ENCODE results near the gene NCK1. TPM values are rescaled to one million over a fixed set of nuclear protein-coding genes. Genes with fewer than 3 reads are reported as not detected.

The NCK1 gene
- total RNA-seq, 4 donors from 2014 or later = 11.9 to 48.7 (median 33.5) TPM

GRCh38 chr3:136925425-136926190, 63.6 kb downstream of the NCK1 start:
- DNase-seq = no peak
- Histone ChIP-seq H3K4me3 (no peak overlapping the region), H3K36me3 (peaks cover 0 to 4% (median 0%) of the 10 kb centered on the region in 3 donors), H3K27ac (no peak overlapping the region), H3K27me3 (no peaks in the 10 kb centered on the region), H3K4me1 (peaks cover 0 to 20% (median 2%) of the 10 kb centered on the region in 4 donors), H3K9me3 (no peaks in the 10 kb centered on the region)
- TF ChIP-seq POLR2A (IDR thresholded peaks at IDR 0.05) (no peak), CTCF (IDR thresholded peaks at IDR 0.05) (no peak)

DNA sequence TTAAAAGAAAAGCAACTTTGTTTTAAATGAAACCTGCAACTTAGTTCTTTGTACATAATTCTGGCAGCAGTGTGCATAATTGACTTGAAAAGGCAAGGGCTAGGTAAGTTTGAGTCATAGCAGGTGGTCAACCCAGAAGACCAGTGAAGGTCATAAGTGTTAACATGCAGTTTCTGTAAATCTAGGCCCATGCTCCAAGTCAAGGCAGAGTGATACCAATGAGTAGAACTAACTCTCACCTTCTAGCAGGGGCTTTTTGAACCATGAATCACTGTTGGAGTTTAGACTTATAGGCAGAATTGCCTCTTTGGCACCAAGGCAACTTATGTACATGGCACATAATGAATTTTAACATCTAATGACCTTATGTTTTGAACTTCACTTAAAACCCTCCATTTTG, 66.2 kb downstream of the NCK1 start:
- TF ChIP-seq CTCF (IDR thresholded peaks at IDR 0.05) (no peak), POLR2A (IDR thresholded peaks at IDR 0.05) (no peak)
- Histone ChIP-seq H3K27me3 (no peaks in the 10 kb centered on the region), H3K36me3 (peaks cover 0 to 4% (median 0%) of the 10 kb centered on the region in 3 donors), H3K27ac (no peak overlapping the region), H3K9me3 (no peaks in the 10 kb centered on the region), H3K4me1 (peaks cover 0 to 29% (median 0%) of the 10 kb centered on the region in 4 donors), H3K4me3 (no peak overlapping the region)
- DNase-seq = no peak

DNA sequence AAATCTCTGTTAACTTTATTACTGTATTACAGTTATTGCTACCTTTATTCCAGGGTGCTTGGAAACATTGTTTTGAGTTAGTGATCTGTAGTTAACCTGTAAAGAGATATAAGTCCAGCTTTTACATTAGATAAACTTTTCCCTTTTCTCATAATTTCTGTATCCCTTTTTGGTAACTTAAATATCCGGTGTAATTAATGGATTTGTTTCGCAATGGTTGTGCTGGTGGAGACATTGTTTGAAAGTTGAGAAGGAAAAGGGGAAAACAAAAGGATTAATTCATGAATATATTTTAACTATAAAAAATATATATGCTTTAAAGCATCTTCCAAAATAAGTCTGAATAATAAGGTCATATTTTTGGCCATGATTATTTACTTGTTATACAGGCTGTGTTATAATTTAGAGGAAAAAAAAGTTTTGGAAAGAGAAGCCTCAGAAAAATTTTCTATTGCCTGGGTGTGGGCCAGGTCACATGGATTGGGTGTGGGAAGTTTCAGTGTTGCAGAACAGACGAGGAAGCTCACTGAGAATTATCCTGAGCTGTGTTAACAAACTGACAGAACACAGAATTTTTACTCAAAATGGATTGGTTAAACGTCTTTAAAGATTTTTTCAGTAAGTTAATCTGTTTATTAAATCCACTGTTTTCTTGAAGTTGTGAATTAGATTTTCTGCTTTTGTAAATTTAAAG, 68.1 kb downstream of the NCK1 start:
- peak in 2 of 3 donors; percentile 56 to 71 for DNase-seq
- H3K4me3 ChIP-seq = peak overlapping the region in 1 of 4 donors; percentile 23
- H3K36me3 ChIP-seq = peaks cover 0 to 4% (median 0%) of the 10 kb centered on the region in 3 donors
- peaks cover 0 to 24% (median 0%) of the 10 kb centered on the region in 4 donors for H3K4me1 ChIP-seq
- H3K27me3 ChIP-seq = no peaks in the 10 kb centered on the region
- TF ChIP-seq POLR2A (IDR thresholded peaks at IDR 0.05) = no peak
- no peak for TF ChIP-seq CTCF (IDR thresholded peaks at IDR 0.05)
- H3K27ac ChIP-seq = peak overlapping the region in 3 of 4 donors; percentile 2 to 11 (median 2)
- H3K9me3 ChIP-seq = no peaks in the 10 kb centered on the region

- no peaks in the 10 kb centered on the region for H3K27me3 ChIP-seq
- peaks cover 0 to 7% (median 0%) of the 10 kb centered on the region in 3 donors for H3K36me3 ChIP-seq
- no peak overlapping the region for H3K27ac ChIP-seq
- no peak for TF ChIP-seq POLR2A (IDR thresholded peaks at IDR 0.05)
- no peak for TF ChIP-seq CTCF (IDR thresholded peaks at IDR 0.05)
- H3K9me3 ChIP-seq = no peaks in the 10 kb centered on the region
- H3K4me3 ChIP-seq = peak overlapping the region in 1 of 4 donors; percentile 23
- no peak for DNase-seq
- H3K4me1 ChIP-seq = peaks cover 0 to 21% (median 0%) of the 10 kb centered on the region in 4 donors
Observed at GRCh38 chr3:136931606-136932005, 69.6 kb downstream of the NCK1 start.

DNA sequence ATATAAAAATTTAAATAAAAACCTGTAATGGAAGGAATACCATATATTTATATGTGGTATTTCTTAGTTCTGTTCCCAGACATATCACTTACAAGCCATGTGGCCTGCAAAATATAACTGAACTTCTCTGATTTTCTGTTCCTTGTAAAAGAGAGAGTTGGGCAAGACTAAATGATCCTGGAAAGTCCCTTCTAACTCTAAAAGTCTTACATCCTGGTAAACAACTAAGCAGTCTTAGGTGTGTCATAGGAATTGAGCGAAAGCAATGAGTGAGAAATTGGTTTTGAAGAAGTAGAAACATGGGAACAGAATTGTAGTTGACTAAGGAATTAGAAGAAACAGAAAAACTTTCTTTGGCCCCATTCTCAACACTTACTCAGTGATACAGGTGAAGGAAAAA, 70.5 kb downstream of the NCK1 start:
- Histone ChIP-seq H3K4me1 (peaks cover 0 to 21% (median 0%) of the 10 kb centered on the region in 4 donors), H3K27ac (no peak overlapping the region), H3K4me3 (no peak overlapping the region)

More for the DNA sequence above, 70.5 kb downstream of the NCK1 start:
- TF ChIP-seq POLR2A (IDR thresholded peaks at IDR 0.05) = no peak
- no peak for TF ChIP-seq CTCF (IDR thresholded peaks at IDR 0.05)
- Histone ChIP-seq H3K9me3 (no peaks in the 10 kb centered on the region), H3K36me3 (peaks cover 0 to 7% (median 0%) of the 10 kb centered on the region in 3 donors), H3K27me3 (no peaks in the 10 kb centered on the region)
- no peak for DNase-seq
